ENCODE measurements around the gene DMAP1.

The DMAP1 gene

DNA sequence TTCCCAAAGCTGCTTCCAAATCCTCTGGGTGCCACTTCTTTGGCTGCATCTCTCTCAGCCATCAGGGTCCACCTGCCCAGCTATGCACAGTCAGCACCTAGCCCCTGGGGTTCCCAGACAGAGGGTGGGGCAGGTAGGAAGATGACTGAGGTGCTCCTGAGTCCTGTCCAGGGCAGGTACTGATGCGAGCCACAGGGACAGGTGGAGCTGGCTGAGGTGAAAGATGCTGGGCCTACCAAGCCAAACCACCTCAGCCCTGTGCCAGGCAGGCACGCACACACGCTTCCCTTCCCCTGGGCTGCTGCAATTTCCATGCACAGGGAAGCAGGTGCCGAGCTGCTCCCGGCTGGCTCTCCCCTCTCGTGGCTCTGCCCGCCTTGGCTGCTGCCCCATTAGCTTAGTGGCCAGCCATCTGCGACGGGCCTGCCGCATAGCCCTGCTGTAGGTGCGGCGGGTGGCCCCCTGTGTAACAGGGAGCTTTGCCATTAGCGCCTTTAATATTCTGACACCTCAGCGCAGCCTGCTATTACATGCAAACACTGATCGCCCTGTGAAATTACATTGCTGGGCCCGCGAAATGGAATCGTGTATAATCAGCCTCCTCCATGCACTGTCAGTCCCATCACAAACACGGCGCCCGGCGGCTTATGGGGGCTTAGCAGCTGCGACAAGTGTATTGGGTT lies 38.9 kb downstream of the DMAP1 start:
- DNase-seq (ENCODE audit: low spot score) (no peak), FAIRE-seq (no peak)

DNA sequence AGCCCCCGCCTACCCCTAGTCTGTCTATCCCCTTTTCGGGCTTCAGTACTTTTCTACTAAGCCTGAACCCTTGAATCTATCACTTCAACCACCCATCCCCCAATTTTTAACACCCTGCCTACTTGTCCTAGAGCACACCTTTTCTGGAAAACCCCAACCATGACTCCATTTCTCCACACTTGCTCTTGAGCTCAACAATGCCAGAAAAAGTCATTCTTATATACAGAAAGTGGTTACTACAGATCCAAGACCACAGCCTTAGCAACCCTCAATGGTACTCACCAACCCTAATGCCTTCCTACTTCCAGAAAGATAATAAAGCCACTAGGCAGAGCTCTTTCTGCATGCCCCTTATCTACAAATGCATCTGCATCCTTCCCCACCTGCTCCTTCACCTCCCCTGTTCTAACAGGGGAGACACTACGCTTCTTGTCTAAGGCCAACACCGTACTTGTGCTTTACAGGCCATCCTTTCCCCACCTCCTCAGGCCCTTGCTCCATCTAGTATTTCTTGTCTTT lies 41.2 kb downstream of the DMAP1 start:
- DNase-seq (ENCODE audit: low spot score) (no peak), FAIRE-seq (no peak)

DNA sequence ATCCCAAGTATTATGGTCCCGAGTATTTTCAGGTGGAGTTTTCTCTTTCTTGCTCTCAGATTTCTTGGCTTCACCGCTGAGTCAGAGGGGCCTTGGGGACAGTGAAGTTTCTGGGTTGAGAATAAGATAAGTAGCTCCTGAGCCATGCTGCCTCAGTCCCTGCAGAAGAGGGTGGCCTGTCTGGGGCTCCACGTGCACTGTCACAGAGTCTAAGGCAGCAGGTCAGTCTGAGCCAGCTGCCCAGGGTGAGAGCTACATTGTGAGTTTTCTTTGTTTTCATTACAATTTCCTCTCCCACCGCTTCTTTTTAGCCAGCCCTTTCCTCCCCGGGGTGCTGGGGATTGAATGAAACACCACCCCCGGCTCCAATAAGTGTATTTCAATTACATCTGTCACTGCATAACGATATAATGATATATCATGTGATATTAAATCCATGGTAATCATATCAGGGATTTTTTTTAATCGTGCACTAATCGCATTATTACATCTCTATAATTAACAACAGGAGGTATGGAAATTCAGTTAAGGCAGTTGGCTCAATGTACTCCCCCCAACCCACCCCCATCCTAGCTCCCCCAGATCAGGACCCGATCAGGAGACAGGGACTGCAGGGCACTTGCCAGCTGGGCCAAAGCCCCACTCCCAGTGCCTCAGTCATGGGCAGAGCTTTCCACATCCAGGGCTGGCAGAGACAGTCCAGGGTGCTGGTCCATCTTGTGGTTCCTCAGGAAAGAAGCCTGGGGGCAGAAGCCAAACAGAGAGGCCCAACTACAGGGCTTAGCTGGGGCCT lies 43.7 kb downstream of the DMAP1 start:
- DNase-seq (ENCODE audit: low spot score): no peak
- FAIRE-seq: no peak

- no peak for FAIRE-seq
- DNase-seq (ENCODE audit: low spot score): no peak
Observed at GRCh38 chr1:44259090-44259489, 45.8 kb downstream of the DMAP1 start.

DNA sequence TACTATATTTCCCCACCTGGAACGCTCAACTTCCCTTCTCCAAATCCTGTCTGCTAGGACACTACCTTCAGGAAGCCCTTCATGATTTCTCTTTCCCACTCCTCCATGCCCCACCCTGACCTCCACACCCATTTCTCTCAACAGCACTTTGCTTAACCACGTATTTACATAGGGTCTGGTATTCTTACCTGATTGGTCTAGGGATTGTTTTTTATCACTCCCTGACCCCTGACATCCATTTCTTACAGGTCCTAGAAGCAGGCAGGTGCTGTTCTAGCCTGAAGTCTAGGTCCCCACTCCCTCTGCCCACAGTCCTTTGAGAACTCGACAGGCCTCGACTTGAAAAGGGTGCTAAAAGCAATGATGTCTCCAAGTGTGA lies 47.5 kb downstream of the DMAP1 start:
- FAIRE-seq: no peak
- DNase-seq (ENCODE audit: low spot score): no peak

GRCh38 chr1:44261171-44261817 lies 48.0 kb downstream of the DMAP1 start:
- FAIRE-seq (no peak), DNase-seq (ENCODE audit: low spot score) (no peak)

DNA sequence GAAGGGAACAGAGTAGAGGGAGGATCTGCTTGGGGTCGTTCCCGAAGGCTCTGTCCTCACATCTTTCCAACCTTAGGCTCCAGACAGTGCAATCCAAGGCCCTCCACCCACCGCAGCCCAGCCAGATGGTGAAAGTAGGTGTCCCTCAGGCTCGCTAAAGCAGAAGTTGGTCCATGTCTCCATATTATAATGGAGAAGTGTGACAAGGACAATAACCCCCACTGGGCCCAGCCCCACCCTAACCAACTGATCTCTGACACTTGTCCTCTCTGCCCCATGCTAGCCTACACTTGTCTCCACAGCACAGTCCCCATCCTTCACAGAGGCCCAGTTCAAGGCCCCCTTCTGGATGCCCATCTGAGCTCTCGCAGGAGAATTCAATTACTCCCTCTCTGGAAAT lies 48.7 kb downstream of the DMAP1 start:
- FAIRE-seq (no peak), DNase-seq (ENCODE audit: low spot score) (no peak)

GRCh38 chr1:44262414-44262813 lies 49.1 kb downstream of the DMAP1 start:
- FAIRE-seq (no peak), DNase-seq (ENCODE audit: low spot score) (no peak)

GRCh38 chr1:44262816-44263567 lies 49.7 kb downstream of the DMAP1 start:
- DNase-seq (ENCODE audit: low spot score) (no peak), FAIRE-seq (no peak)

GRCh38 chr1:44263568-44264450 lies 50.5 kb downstream of the DMAP1 start:
- FAIRE-seq (no peak), DNase-seq (ENCODE audit: low spot score) (no peak)

- FAIRE-seq (no peak), DNase-seq (ENCODE audit: low spot score) (no peak)
Observed at GRCh38 chr1:44264451-44264771, 51.1 kb downstream of the DMAP1 start.

DNA sequence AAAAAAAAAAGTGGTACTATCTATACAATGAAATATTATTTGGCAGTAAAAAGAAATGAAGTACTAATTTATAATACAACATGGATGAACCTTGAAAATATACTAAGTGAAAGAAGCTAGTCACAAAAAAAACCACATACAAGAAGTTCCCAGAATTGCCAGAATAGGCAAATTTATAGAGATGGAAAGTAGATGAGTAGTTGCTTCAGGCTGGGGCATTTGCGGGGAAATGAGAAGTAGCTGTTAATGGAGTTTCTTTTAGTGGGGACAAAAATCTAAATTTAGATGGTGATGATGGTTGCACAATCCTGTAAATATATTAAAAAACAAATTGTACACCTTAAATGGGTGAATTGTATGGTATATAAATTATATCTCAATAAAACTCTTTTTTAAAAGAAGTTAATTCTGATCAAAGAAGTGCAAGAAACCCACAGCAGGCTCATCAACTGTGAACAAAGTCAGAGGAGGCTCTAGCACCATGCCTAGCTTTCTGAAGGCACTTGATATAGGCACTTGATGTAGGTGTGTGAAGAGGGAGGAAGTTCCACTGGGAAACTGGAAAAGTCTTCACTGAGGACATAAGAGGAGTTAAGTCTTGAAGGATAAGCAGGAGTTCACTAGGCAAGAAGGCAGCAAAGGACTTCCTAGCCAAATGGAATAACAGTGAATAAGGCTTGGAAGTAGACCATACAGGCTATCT lies 52.5 kb downstream of the DMAP1 start:
- DNase-seq (ENCODE audit: low spot score) (no peak), FAIRE-seq (no peak)

DNA sequence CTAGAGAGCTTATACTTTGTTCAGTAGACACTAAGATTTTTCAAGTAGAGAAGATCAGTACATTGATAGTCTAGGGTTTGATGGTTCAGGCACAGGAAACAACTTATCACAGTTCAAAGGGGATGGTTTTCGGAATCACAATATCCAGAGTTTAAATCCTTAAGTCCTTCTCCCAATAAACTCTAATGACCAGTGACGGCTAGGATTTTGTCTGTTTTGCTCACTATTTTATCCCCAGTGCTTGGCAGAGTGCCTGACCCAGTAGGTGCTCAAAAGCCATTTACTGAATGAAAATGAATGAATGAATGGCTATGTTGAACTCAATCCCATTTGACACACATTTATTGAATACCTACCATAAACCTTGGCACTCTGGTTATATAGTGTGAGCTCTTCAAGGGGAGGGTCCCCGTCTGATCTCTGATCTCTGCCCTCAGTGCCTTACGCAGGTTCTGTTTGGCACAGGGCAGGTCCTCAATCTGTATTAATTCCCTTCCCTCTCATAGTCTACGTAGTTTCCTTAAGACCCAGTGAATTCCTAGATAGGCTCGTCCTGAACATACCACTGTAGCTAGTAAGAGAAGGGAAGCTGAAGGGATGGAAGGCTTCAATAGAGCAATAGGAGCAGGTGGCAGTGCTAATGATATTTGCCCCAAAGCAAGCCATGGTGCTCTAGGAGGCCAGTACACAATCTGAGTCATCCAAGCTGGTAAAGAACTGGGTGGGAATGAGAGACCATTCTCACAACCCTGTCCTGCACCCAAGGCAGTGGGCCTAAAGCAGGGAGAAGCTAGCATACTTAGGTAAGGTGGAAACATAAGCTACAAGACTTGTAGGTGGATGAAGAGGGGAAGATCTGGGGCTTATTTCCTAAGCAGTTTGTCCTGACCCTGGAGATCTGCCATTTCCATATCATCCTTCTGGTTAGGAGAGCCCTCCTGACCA lies 53.4 kb downstream of the DMAP1 start:
- no peak for DNase-seq (ENCODE audit: low spot score)
- no peak for FAIRE-seq

DNA sequence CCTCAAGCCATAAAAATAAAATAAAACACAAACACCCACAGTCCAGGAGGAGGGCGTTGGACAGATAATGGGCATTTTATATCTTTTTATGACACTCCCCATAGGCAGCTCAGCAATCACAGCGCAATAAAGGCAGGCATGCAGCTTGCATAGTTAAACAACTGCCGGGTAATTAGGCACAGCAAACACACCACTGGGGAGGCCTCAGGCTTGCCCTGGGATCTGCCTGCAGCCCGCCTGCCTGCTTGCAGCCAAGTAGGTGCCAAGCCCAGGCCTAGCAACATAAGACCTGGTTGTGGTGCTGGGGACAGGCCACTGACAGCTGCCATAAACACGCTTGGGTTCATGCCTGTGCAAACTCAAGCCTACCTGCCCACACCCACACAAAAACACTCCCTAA lies 54.2 kb downstream of the DMAP1 start:
- no peak for DNase-seq (ENCODE audit: low spot score)
- no peak for FAIRE-seq

- FAIRE-seq (no peak), DNase-seq (ENCODE audit: low spot score) (no peak)
Observed at GRCh38 chr1:44268054-44268453, 54.8 kb downstream of the DMAP1 start.

Measured in RCC 7860 (cell line).